Myocyte (in vitro differentiated cells): ENCODE results near the gene OPCML. TPM values are rescaled to one million over a fixed set of nuclear protein-coding genes. Genes with fewer than 3 reads are reported as not detected.

ENCODE experiments used
- DNase-seq: peaks from one replicate; pipeline ENCODE4 v3.0.0-alpha.2; 2012; ENCODE audit warnings: low read depth
- total RNA-seq: library from RNA; depleted of rRNA; stranded (reverse); fragments of >200 nt; gene quantifications from 2 replicates; pipeline ENCODE4 v1.2.3, GENCODE V29; 2014

The OPCML gene
- total RNA-seq, 1 donor from 2014 or later: not detected

- no peak for DNase-seq
These were observed 624.5 kb downstream of the OPCML start for GRCh38 chr11:132907651-132908413.

DNA sequence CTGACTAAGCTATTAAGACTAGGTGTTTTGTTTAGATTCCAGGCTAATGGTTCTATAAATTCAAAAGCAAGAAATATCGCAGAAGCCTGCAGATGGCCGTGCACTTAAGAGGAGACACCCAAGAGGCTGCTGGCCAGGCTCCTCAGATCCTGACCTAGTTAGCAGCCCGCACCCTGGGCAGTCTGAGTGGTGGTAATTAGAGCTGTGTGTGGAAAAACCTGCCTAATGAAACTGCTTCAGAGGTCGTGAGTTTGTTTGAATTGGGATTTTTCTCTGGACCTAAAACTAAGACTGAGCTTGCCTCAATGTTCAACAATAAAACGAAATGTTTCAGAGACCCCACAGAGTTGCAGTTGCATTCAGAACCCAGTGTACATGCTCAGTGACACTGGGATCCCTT is 627.7 kb downstream of the OPCML start:
- DNase-seq: no peak

DNA sequence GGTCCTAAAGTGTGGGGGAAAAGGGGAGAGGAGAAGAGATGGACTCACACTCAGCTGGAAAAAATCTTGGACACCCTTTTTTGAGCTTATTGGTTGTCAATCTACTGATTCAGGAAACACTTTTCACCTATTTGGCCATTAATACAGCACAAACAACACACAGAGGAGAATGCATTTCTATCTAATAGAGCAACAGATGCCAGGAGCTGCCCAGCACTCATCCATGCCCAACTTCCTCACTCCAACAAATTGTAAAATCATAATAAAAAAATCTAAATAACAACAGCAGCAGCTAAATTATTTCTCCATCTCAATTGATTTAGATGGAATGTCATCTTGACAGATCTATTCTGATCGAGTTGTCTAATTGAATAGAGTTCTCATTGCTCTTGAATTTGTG is 628.2 kb downstream of the OPCML start:
- no peak for DNase-seq

DNA sequence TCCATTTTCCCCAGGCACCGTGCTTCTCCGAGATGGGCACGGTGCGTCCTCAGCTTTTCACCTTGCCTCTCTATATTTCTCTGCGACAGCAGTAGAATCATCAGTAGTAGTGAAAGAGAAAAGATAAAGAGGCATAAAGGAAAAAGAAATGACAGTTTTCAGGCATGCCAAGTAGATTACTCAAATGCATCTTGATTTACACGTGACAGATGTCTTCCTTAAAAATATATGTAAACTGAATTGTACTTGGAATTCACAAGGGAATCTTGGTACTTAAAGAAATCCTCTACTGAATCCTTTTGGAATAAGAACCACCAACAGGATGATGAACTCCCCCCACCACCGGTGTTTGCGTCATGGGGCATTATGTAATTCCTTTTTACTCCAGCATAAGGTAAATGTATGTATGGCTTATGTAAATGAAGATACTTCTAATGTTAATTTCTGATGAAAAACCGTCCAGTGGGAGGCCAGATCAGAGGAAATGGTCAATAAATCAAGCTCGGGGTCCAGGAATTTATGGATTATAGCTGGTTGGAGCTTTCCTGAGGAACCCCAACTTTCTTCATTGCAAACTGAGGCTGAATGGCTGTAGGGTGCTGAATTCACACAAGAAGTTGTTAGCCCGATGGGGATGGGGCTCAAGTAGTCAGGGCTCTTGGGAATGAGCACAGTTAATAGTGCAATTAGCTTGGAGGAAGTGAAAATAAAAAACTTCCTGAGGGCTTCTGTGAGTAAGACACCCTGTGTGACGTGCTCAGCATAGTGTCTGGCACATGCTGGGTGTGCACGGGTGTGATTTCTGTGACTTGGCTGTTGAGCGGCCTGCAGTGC is 630.4 kb downstream of the OPCML start:
- DNase-seq: no peak

- no peak for DNase-seq
These were observed 633.6 kb downstream of the OPCML start for GRCh38 chr11:132898676-132899075.

DNA sequence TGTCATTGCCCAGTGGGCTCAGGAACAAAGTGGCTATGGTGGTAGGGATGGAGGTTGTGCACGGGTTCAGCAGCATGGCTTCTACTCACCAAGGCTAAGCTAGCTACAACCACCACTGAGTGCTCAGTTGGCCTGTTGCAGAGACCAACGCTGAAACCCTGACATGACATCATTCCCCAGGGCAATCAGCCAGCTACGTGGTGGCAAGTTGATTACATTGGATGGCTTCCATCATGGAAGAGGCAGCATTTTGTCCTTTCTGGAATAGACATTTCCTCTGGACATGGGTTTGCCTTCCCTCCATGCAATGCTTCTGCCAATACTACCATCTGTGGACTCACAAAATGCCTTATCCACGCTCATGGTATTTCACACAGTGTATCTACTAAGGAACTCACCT is 634.3 kb downstream of the OPCML start:
- DNase-seq: no peak

DNA sequence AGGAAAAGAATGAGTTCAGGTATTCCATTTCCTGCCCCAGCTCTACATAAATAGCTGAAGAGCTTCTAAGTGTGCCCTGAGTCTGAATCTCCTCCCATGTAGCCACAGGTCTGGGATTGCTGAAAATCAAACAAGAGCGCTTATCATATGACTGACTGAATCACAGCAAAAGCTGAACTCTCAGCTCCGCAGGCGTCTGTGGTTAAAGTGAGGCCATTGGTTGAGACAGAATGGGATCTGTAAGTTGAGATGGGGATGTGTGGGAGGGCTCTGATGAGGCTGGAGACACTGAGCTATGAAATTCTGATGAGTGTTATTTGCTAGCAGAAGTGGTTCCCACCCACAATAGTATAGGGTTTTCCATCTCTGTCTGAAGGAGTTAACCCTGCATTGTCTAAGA is 637.0 kb downstream of the OPCML start:
- peak; percentile 32 for DNase-seq

- no peak for DNase-seq
These were observed 637.7 kb downstream of the OPCML start for GRCh38 chr11:132894606-132895005.

DNA sequence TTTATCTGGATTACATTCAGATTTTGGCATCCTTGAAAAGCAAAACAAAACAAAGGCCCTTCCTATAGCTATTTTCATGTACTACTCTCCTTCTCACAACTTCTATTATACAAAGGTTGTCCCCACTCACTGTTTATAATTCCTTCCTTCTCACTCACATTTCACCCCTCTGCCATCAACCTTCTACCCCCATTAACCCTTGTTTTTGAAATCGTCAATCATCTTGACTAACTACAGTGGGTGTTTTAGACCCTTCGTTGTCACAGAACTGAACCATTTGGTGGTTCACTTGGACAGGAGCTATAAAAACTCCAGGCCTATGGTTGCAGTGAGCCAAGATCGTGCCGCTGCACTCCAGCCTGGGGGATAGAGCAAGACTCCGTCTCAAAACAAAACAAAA is 639.4 kb downstream of the OPCML start:
- DNase-seq: no peak

GRCh38 chr11:132888226-132888625 is 644.1 kb downstream of the OPCML start:
- DNase-seq: no peak

- DNase-seq: peak; percentile 60
These were observed 646.0 kb downstream of the OPCML start for GRCh38 chr11:132886335-132886734.

DNA sequence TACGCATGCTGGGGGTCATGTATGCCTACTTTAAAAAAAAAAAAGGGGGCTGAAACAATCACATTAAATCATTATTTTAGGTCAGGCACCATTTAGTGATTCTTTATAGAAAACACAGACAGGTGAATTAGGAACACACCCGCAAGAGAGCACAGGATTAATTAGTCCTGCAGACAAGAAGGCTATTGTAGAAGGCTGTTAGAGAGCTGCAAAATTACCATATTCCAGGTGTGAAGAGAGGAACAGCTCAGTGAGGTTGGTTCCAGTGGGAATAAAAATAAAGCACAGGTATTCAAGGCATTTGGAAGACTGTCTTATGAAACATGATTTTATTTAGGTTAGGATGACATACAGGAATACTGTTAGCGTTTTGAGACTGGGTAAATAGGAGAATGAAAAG is 649.1 kb downstream of the OPCML start:
- DNase-seq: no peak

DNA sequence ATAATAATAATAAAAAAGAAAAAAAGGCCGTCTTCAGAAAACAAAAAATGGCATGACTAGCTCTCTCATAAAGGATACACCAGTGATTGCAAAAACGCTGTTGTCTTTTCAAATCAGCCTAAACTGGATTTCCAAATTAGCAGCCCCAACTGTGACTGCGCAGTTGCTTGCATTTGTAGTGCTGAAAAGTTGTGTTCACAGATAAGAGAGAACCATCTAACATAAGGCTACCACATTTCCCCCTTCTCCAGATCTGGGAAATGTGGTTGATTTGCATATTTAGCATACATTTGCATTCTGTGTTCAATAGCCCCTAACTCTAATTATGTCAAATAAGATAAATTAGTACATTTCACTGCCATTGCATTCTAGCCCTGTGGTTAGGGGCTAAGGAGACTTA is 650.7 kb downstream of the OPCML start:
- DNase-seq: no peak

DNA sequence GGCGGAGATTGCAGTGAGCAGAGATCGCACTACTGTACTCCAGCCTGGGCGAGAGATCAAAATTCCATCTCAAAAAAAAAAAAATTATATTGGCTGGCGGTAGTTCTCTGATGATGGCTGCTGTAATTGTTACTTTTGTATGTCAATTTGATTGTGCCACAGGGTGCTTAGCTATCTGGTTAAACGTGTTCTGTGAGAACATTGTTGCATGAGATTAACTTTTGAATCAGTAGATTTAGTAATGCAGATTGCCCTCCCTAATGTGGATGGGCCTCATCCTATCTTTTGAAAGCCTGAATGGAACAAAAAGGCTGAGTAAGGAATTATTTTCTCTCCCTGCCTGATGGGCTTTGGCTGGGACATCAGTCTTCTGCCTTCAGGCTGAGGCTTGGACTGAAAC is 654.2 kb downstream of the OPCML start:
- no peak for DNase-seq

GRCh38 chr11:132876705-132877104 is 655.6 kb downstream of the OPCML start:
- DNase-seq: no peak

GRCh38 chr11:132876239-132876638 is 656.1 kb downstream of the OPCML start:
- no peak for DNase-seq

- DNase-seq: peak; percentile 6
These were observed 657.7 kb downstream of the OPCML start for GRCh38 chr11:132874638-132875037.

- no peak for DNase-seq
These were observed 658.5 kb downstream of the OPCML start for GRCh38 chr11:132873841-132874240.

GRCh38 chr11:132872211-132872610 is 660.1 kb downstream of the OPCML start:
- DNase-seq: no peak

DNA sequence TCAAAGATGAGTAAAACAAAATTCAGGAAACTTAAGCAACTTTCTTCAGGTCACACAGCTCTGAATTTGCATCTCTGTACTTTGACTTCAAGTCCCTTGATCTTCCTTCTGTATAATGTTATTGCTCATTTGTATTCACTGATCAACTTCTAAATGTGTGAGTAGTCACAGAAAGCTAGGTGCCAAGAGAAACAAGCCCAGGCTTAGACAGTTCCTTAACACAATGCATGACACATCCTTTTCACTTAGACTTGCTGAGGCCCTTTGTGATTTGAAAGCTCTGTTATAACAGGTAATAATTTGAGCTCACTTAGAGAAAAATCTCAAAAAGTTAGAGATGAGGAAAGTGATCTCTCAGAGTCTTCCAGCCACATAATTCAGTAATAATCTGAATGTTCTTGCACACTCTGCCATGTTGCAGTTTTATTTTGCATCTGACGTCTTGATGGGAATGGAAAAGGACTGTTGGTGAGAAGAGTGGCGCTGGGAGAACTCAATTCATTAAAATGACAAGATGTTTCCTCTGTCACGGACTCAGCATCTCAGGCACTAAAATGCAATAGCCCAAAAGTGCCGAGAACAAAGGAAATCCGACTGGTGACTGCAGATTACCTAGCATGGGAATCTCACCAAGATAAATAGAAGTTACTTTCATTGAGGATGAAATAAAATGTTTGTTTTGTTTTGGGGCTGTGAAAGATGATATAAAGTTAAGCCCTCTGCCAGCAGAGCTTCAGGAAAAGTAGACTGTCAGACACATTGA is 665.3 kb downstream of the OPCML start:
- DNase-seq: no peak

GRCh38 chr11:132865623-132866022 is 666.7 kb downstream of the OPCML start:
- no peak for DNase-seq
